Stimulated activated CD8-positive, alpha-beta memory T cell treated with anti-CD3 and anti-CD28 coated beads, Interleukin-15, amount 100 ng/mL, for 48 hours (primary cell): ENCODE data around the gene C22orf39.

Experiments
- DNase-seq, 2 donors: peaks; one replicate each; pipeline ENCODE4 v3.0.0-alpha.2; 2020; ENCODE audit warnings: low read depth in 2 of 2

Gene C22orf39

DNA sequence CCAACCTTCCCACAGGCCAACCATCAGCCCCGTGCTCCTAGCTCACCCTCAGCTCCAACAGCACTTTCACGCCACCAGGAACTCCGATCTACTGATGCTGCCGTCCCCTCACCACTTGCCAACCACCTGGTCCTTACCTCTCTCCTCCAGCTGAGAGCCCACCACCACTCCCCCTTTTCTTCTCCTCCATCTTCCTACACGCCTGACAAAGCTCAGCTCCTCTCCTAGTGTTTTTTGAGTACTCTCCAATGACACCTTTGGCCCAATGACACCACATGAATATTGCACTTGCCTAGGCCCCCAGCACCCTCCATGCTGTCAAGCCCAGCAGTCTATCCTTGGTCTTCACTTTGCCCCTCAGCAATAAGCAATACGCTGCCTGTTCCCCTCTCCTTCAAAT, 46.6 kb downstream of the C22orf39 start:
- no peak for DNase-seq

- DNase-seq = no peak
Measured at GRCh38 chr22:19398652-19399051, 48.9 kb downstream of the C22orf39 start.

GRCh38 chr22:19398206-19398605, 49.3 kb downstream of the C22orf39 start:
- no peak for DNase-seq

DNA sequence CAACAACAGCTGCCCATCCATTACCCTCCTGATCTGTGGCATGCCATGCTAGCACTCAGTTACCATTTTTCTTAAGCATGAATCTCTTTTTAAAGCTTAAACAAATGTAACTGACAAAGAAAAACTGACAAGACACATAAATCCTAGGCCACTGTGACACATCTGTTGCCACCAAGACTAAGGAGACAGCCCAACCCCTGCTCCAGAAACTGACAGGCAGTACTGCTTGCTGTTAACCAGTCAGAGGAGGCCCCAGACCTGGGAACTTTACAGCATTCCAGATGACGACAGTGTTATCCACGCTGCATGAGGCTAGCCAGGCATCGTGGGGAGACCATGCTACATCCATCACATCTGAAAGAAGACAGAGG, 49.8 kb downstream of the C22orf39 start:
- no peak for DNase-seq

GRCh38 chr22:19396934-19397733, 50.4 kb downstream of the C22orf39 start:
- no peak for DNase-seq

DNA sequence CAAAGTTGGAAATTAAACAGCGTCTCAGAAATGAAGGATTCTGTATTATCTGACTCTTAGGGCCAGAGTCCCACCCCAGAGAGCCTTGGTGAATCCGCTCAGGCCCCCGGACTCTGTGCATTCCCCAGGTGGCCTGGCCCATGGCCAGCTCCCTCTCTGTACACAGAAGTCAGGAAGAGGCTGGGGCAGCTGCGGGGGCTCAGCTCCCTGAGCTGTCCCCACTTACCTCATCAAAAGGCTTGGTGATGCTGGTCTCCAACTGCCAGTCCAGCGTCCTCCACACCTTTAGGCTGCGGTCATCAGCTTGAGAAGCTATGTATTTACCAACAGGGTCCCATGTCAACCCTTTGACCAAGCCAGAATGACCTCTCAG, 51.0 kb downstream of the C22orf39 start:
- DNase-seq = no peak

GRCh38 chr22:19395276-19395675, 52.2 kb downstream of the C22orf39 start:
- no peak for DNase-seq

GRCh38 chr22:19394274-19395050, 53.0 kb downstream of the C22orf39 start:
- DNase-seq = no peak

- no peak for DNase-seq
Measured at GRCh38 chr22:19393704-19394103, 53.8 kb downstream of the C22orf39 start.
